Vein endothelial cell (primary cell): ENCODE data around the gene GDPD2. TPM values are rescaled to one million over a fixed set of nuclear protein-coding genes. Genes with fewer than 3 reads are reported as not detected.

Experiments
- small RNA-seq: library from RNA; depleted of rRNA; stranded (forward); fragments of <200 nt; gene quantifications from one replicate; pipeline ENCODE3, GENCODE V24; 2012
- total RNA-seq: library from RNA; depleted of rRNA; stranded (reverse); fragments of >200 nt; gene quantifications from 2 replicates; pipeline ENCODE4 v1.2.3, GENCODE V29; 2012

Gene GDPD2
- not detected in 2 replicates for total RNA-seq

GRCh38 chrX:70422851-70423341, at the start of gene GDPD2:
TSS of gene GDPD2 (plus strand) at chrX:70423314. CDS start at chrX:70424985, 1,671 bp downstream.

GRCh38 chrX:70444326-70444945, 21.3 kb downstream of the GDPD2 start, which contains the start of gene DLG3:
TSS of gene DLG3 (plus strand) at chrX:70444835. CDS start at chrX:70445202, 367 bp downstream.

Small RNA genes within 50 kb of the gene (small RNA-seq; reads per million reads assigned to genes)
- not detected for gene RNU4-81P
- 2.0 reads per million, percentile 80 among the genes with 10 or more reads in this experiment for gene RNY4P23

Other genes starting within 250 kb of the GDPD2 start
- gene DGAT2L6, start 245.8 kb upstream of the GDPD2 start, total RNA-seq = not detected in 2 replicates
- gene AWAT1, start 188.7 kb upstream of the GDPD2 start, total RNA-seq = not detected in 2 replicates
- gene P2RY4, start 163.1 kb upstream of the GDPD2 start, total RNA-seq = 0.10 TPM in 1 of 2 replicates, not detected in the other
- not detected in 2 replicates for gene ARR3, start 155.0 kb upstream of the GDPD2 start, total RNA-seq
- not detected in 2 replicates for gene RAB41, start 141.1 kb upstream of the GDPD2 start, total RNA-seq
- 34.2 and 45.7 TPM in 2 replicates for gene PDZD11, start 133.4 kb upstream of the GDPD2 start, total RNA-seq
- 7.5 and 15.8 TPM in 2 replicates for gene KIF4A, start 133.2 kb upstream of the GDPD2 start, total RNA-seq
- gene DLG3, start 21.5 kb downstream of the GDPD2 start, total RNA-seq = 1.2 and 1.3 TPM in 2 replicates